Activated CD4-positive, alpha-beta T cell treated with anti-CD3 and anti-CD28 coated beads, Interleukin-2, amount 50 U/mL, for 1 hour (primary cell): Measurements from ENCODE around the gene RAP2A.

Experiments
- DNase-seq: peaks from one replicate; pipeline ENCODE4 v3.0.0-alpha.2; 2020

The RAP2A gene

GRCh38 chr13:97433727-97434396 is at the start of gene RAP2A:
TSS of gene RAP2A (plus strand) at chr13:97434169. CDS start at chr13:97434471, 302 bp downstream.
- DNase-seq = peak; percentile 87

GRCh38 chr13:97384371-97384770 is 49.6 kb upstream of the RAP2A start:
- DNase-seq = no peak

GRCh38 chr13:97385146-97385545 is 48.8 kb upstream of the RAP2A start:
- DNase-seq = no peak

- DNase-seq = no peak
Observed at GRCh38 chr13:97385854-97386253, 48.1 kb upstream of the RAP2A start.

- no peak for DNase-seq
Observed at GRCh38 chr13:97386801-97387484, 47.0 kb upstream of the RAP2A start.

GRCh38 chr13:97387485-97387839 is 46.5 kb upstream of the RAP2A start:
- DNase-seq = no peak

- no peak for DNase-seq
Observed at GRCh38 chr13:97387890-97388289, 46.1 kb upstream of the RAP2A start.

GRCh38 chr13:97388373-97388772 is 45.6 kb upstream of the RAP2A start:
- DNase-seq = no peak

GRCh38 chr13:97390941-97391600 is 42.9 kb upstream of the RAP2A start:
- no peak for DNase-seq

GRCh38 chr13:97392020-97392419 is 41.9 kb upstream of the RAP2A start:
- DNase-seq = no peak

- DNase-seq = no peak
Observed at GRCh38 chr13:97394542-97394941, 39.4 kb upstream of the RAP2A start.

- no peak for DNase-seq
Observed at GRCh38 chr13:97395447-97396136, 38.4 kb upstream of the RAP2A start.

- no peak for DNase-seq
Observed at GRCh38 chr13:97397267-97397666, 36.7 kb upstream of the RAP2A start.

GRCh38 chr13:97401421-97401820 is 32.5 kb upstream of the RAP2A start:
- DNase-seq = no peak

GRCh38 chr13:97403893-97404750 is 29.8 kb upstream of the RAP2A start:
- DNase-seq = no peak

GRCh38 chr13:97407540-97407939 is 26.4 kb upstream of the RAP2A start:
- DNase-seq = no peak

- DNase-seq = no peak
Observed at GRCh38 chr13:97408938-97409337, 25.0 kb upstream of the RAP2A start.

GRCh38 chr13:97411984-97412383 is 22.0 kb upstream of the RAP2A start:
- no peak for DNase-seq

GRCh38 chr13:97413694-97414093 is 20.3 kb upstream of the RAP2A start:
- no peak for DNase-seq

GRCh38 chr13:97414392-97414791 is 19.6 kb upstream of the RAP2A start:
- no peak for DNase-seq

- no peak for DNase-seq
Observed at GRCh38 chr13:97417698-97418097, 16.3 kb upstream of the RAP2A start.
